Epithelial cell of proximal tubule (primary cell): ENCODE data around the gene PDE6B. TPM values are rescaled to one million over a fixed set of nuclear protein-coding genes. Genes with fewer than 3 reads are reported as not detected.

Source experiments
- DNase-seq: peaks from one replicate; pipeline ENCODE4 v3.0.0-alpha.2; 2011; ENCODE audit warnings: low read depth
- H3K4me3 ChIP-seq: 2 replicates; pipeline ENCODE4 v1.5.1; 2011; ENCODE audit warnings: low read depth, mild to moderate bottlenecking, low read length
- total RNA-seq: library from RNA; depleted of rRNA; stranded (reverse); fragments of >200 nt; gene quantifications from 2 replicates; pipeline ENCODE4 v1.2.3, GENCODE V29; 2015
- TF ChIP-seq, protein P1 (sequence below): conservative IDR thresholded peaks from 2 replicates; pipeline ENCODE4 v1.5.1; 2012; ENCODE audit warnings: low read depth, mild to moderate bottlenecking, low read length

The PDE6B gene
- total RNA-seq, 1 donor from 2014 or later = 5.7 TPM

- no peak for DNase-seq
- no peak overlapping the region for H3K4me3 ChIP-seq
- TF ChIP-seq, protein P1, sequence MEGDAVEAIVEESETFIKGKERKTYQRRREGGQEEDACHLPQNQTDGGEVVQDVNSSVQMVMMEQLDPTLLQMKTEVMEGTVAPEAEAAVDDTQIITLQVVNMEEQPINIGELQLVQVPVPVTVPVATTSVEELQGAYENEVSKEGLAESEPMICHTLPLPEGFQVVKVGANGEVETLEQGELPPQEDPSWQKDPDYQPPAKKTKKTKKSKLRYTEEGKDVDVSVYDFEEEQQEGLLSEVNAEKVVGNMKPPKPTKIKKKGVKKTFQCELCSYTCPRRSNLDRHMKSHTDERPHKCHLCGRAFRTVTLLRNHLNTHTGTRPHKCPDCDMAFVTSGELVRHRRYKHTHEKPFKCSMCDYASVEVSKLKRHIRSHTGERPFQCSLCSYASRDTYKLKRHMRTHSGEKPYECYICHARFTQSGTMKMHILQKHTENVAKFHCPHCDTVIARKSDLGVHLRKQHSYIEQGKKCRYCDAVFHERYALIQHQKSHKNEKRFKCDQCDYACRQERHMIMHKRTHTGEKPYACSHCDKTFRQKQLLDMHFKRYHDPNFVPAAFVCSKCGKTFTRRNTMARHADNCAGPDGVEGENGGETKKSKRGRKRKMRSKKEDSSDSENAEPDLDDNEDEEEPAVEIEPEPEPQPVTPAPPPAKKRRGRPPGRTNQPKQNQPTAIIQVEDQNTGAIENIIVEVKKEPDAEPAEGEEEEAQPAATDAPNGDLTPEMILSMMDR = no peak
These were observed 22.1 kb downstream of the PDE6B start for GRCh38 chr4:647481-647880.

DNA sequence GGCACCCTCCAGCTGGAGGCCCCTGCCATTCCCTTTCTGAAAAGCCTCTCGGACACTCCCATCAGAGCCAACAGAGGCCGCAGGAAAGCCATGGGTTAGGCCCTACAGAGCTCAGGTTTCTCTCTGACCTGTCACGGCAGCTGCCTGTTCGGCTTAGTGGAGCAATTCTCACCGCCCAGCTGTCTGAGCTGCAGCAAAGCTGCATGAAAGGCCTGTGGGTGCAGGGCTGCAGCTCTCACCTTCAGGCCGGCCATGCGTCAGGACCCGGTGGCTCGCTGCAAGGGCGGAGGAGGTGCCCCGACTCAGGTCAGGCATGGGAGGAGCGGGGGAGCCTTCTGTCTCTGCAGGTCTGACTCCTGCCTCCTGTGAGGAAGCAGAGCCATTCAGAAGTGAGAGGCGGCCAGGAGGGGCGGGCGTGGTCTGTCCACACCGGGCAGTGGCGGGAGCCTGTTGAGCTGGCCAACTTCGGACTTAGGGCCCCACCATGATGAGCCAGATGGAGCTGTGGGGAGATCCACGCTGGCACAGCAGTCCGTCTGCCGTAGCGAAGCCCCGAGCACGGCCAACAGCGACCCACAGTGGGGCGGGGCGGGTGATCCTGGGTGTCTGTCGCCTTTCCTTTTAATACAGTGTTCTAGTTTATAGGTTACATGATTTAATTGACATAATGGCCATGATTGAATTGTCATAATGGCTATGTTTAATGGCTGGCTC is 23.4 kb downstream of the PDE6B start:
- no peak overlapping the region for H3K4me3 ChIP-seq
- no peak for DNase-seq
- TF ChIP-seq, protein P1 = no peak

DNA sequence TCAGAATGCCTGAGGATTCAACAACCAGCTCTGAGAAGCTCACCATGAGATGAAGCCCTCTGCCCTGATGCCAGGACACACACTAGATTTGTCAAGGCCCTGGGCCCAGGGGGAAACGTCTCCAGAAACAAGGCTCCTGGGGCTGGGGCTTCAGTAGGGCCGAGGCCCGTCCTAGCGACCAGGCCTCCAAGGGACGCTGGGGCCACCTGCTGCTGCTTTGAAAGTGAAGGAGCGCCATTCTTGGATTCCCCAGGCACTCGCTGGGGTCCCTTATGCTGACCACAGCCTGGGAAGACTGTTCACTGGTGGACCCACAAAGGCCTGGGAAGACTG is 23.9 kb downstream of the PDE6B start:
- DNase-seq = no peak
- TF ChIP-seq, protein P1 = no peak
- H3K4me3 ChIP-seq = no peak overlapping the region

- TF ChIP-seq, protein P1 = no peak
- H3K4me3 ChIP-seq = no peak overlapping the region
- no peak for DNase-seq
These were observed 24.5 kb downstream of the PDE6B start for GRCh38 chr4:649751-650310.

- H3K4me3 ChIP-seq = no peak overlapping the region
- TF ChIP-seq, protein P1 = no peak
- no peak for DNase-seq
These were observed 25.1 kb downstream of the PDE6B start for GRCh38 chr4:650461-650860.

DNA sequence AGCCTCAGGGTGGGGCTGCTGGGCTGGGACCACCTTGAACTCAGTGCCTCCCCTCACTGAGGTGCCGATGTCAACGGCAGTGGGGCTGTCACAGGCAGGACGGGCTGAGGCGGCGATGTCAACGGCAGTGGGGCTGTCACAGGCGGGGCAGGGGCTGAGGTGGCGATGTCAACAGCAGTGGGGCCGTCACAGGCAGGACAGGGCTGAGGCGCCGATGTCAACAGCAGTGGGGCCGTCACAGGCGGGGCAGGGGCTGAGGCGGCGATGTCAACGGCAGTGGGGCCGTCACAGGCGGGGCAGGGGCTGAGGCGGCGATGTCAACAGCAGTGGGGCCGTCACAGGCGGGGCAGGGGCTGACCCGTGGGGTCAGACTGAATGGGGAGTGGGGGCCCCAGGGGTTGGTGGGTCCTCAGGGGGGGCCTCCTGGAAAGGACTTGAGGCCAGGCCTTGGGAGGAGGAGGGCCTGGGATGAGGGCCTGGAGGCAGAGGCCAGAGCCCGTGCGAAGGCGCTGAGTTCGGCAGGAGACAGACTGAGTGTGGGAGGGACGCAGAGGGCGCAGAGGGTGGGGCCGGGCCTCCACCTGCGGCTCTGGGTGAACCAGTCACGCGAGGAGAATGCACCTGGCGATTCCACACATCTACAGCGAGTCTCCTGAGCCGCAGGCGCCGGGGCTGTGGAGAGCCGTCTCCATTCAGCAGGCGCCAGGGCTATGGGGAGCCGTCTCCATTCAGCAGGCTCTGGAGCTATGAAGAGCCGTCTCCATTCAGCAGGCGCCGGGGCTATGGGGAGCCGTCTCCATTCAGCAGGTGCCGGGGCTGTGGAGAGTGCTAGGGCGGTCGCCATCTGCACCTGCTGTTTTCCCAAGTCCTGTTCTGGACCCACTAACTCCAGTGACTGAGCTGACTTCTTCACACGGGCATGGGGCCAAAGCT is 25.8 kb downstream of the PDE6B start:
- TF ChIP-seq, protein P1 = no peak
- no peak for DNase-seq
- H3K4me3 ChIP-seq = no peak overlapping the region
